ENCODE data around the gene MMP11. TPM values are rescaled to one million over a fixed set of nuclear protein-coding genes. Genes with fewer than 3 reads are reported as not detected.

Gene MMP11
- polyA plus RNA-seq, 3 donors: not detected

GRCh38 chr22:23817146-23817545 lies 44.5 kb downstream of the MMP11 start:
- H4K20me1 ChIP-seq (ENCODE audit: insufficient read depth, low read length): no peaks in the 10 kb centered on the region

GRCh38 chr22:23818541-23818940 lies 45.9 kb downstream of the MMP11 start:
- Mint-ChIP-seq H3K36me3 (peaks cover 78 to 97% of the 10 kb centered on the region in 2 donors), H3K27me3 (ENCODE audit: low read depth in 3 of 3) (no peaks in the 10 kb centered on the region), H3K4me3 (no peak overlapping the region), H3K9me3 (peaks cover 0 to 2% (median 0%) of the 10 kb centered on the region in 7 donors), H3K4me1 (peaks cover 8% of the 10 kb centered on the region), H3K27ac (peak overlapping the region in 2 of 7 donors; percentile 13 to 73)
- peaks cover 56 to 97% of the 10 kb centered on the region in 2 donors for H3K36me3 ChIP-seq (replicated peaks in 1 of 2; ENCODE audit: control insufficient read depth in 1 of 2, insufficient read depth in 2 of 2, low read length in 2 of 2)
- H2AFZ ChIP-seq (ENCODE audit: insufficient read depth, low read depth, low read length, poor library complexity, severe bottlenecking): no peak overlapping the region
- intact Hi-C loops (cut with micrococcal nuclease): no loop called here
- H3K27me3 ChIP-seq (ENCODE audit: control insufficient read depth in 2 of 2, insufficient read depth in 2 of 2, low read length in 2 of 2): no peaks in the 10 kb centered on the region
- TF ChIP-seq, protein P1, sequence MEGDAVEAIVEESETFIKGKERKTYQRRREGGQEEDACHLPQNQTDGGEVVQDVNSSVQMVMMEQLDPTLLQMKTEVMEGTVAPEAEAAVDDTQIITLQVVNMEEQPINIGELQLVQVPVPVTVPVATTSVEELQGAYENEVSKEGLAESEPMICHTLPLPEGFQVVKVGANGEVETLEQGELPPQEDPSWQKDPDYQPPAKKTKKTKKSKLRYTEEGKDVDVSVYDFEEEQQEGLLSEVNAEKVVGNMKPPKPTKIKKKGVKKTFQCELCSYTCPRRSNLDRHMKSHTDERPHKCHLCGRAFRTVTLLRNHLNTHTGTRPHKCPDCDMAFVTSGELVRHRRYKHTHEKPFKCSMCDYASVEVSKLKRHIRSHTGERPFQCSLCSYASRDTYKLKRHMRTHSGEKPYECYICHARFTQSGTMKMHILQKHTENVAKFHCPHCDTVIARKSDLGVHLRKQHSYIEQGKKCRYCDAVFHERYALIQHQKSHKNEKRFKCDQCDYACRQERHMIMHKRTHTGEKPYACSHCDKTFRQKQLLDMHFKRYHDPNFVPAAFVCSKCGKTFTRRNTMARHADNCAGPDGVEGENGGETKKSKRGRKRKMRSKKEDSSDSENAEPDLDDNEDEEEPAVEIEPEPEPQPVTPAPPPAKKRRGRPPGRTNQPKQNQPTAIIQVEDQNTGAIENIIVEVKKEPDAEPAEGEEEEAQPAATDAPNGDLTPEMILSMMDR (IDR thresholded peaks at IDR 0.05): no peak
- 20% methylated on average over 1 of the region's 2 CpGs for WGBS (ENCODE audit: insufficient coverage)
- no peaks in the 10 kb centered on the region for H4K20me1 ChIP-seq (ENCODE audit: insufficient read depth, low read length)
- no peak overlapping the region for H3K4me3 ChIP-seq (replicated peaks in 1 of 3; ENCODE audit: low read depth in 2 of 3, low read length in 3 of 3)
- DNase-seq: no peak
- no peak overlapping the region for H3K4me2 ChIP-seq (replicated peaks; ENCODE audit: extremely low read depth, low read length, poor library complexity, severe bottlenecking)
- no peaks in the 10 kb centered on the region for H3K9me3 ChIP-seq (replicated peaks in 1 of 2; ENCODE audit: control insufficient read depth in 1 of 2, insufficient read depth in 1 of 2, low read length in 2 of 2)
- H3K4me1 ChIP-seq (ENCODE audit: control insufficient read depth in 1 of 2, insufficient read depth in 2 of 2, low read length in 2 of 2): peaks cover 4 to 5% of the 10 kb centered on the region in 2 donors
- H3K9ac ChIP-seq (ENCODE audit: insufficient read depth, low read length, poor library complexity, severe bottlenecking): peak overlapping the region; percentile 8
- peak overlapping the region in 1 of 2 donors; percentile 36 for H3K27ac ChIP-seq (ENCODE audit: low read depth in 1 of 2, low read length in 2 of 2)
- no peaks in the 10 kb centered on the region for H3K79me2 ChIP-seq (ENCODE audit: insufficient read depth, low read length)

More at GRCh38 chr22:23817146-23817545, 44.5 kb downstream of the MMP11 start:
- peaks cover 45 to 96% of the 10 kb centered on the region in 2 donors for H3K36me3 ChIP-seq (replicated peaks in 1 of 2; ENCODE audit: control insufficient read depth in 1 of 2, insufficient read depth in 2 of 2, low read length in 2 of 2)
- no peak overlapping the region for H3K4me3 Mint-ChIP-seq
- no peaks in the 10 kb centered on the region for H3K27me3 ChIP-seq (ENCODE audit: control insufficient read depth in 2 of 2, insufficient read depth in 2 of 2, low read length in 2 of 2)
- H3K4me1 ChIP-seq (ENCODE audit: control insufficient read depth in 1 of 2, insufficient read depth in 2 of 2, low read length in 2 of 2): peaks cover 4 to 5% of the 10 kb centered on the region in 2 donors
- H3K27me3 Mint-ChIP-seq (ENCODE audit: low read depth in 3 of 3): no peaks in the 10 kb centered on the region
- intact Hi-C loops (cut with micrococcal nuclease): no loop called here
- no peak overlapping the region for H3K9ac ChIP-seq (ENCODE audit: insufficient read depth, low read length, poor library complexity, severe bottlenecking)
- H3K9me3 ChIP-seq (replicated peaks in 1 of 2; ENCODE audit: control insufficient read depth in 1 of 2, insufficient read depth in 1 of 2, low read length in 2 of 2): no peaks in the 10 kb centered on the region
- no peak overlapping the region for H3K4me3 ChIP-seq (replicated peaks in 1 of 3; ENCODE audit: low read depth in 2 of 3, low read length in 3 of 3)
- DNase-seq: no peak
- peak overlapping the region in 3 of 7 donors; percentile 22 to 63 (median 41) for H3K27ac Mint-ChIP-seq
- peaks cover 71 to 97% of the 10 kb centered on the region in 2 donors for H3K36me3 Mint-ChIP-seq
- no peak overlapping the region for H3K27ac ChIP-seq (ENCODE audit: low read depth in 1 of 2, low read length in 2 of 2)
- H3K9me3 Mint-ChIP-seq: peaks cover 0 to 2% (median 0%) of the 10 kb centered on the region in 7 donors
- 99% methylated on average over 6 of the region's 6 CpGs for WGBS (ENCODE audit: insufficient coverage)
- no peak overlapping the region for H3K4me2 ChIP-seq (replicated peaks; ENCODE audit: extremely low read depth, low read length, poor library complexity, severe bottlenecking)
- H3K4me1 Mint-ChIP-seq: peaks cover 8% of the 10 kb centered on the region
- H3K79me2 ChIP-seq (ENCODE audit: insufficient read depth, low read length): no peaks in the 10 kb centered on the region
- TF ChIP-seq, protein P1 (IDR thresholded peaks at IDR 0.05): no peak
- H2AFZ ChIP-seq (ENCODE audit: insufficient read depth, low read depth, low read length, poor library complexity, severe bottlenecking): no peak overlapping the region

All from CD14-positive monocyte (primary cell).